Left lung (tissue), 10 donors: ENCODE data around the gene RMC1. TPM values are rescaled to one million over a fixed set of nuclear protein-coding genes. Genes with fewer than 3 reads are reported as not detected.
"Not testable (repeated sequence)": the region's sequence is repeated elsewhere in the genome, so short reads cannot be mapped to it uniquely, and the experiment has no call there.

Experiments used
- ATAC-seq: fragments of 200-7000 bp; cut with Tn5 transposase; one replicate; pipeline ENCODE4 v1.9.1; 2020; ENCODE audit warnings: moderate library complexity
- DNase-seq, 4 donors: peaks; one replicate each; pipeline ENCODE4 v3.0.0-alpha.2; 2013 to 2020
- H3K27ac ChIP-seq, 2 donors: fragments of 200-600 bp; sonication (generic) in 1 of 2; one replicate each; pipeline versions ENCODE4 v1.5.0 to v1.8.0; 2020 to 2021
- H3K27me3 ChIP-seq, 2 donors: fragments of 200-600 bp; sonication (generic) in 1 of 2; one replicate each; pipeline versions ENCODE4 v1.5.0 to v1.8.0; 2020 to 2021
- H3K36me3 ChIP-seq, 2 donors: fragments of 200-600 bp; sonication (generic) in 1 of 2; one replicate each; pipeline versions ENCODE4 v1.5.0 to v1.8.0; 2020 to 2021
- H3K4me1 ChIP-seq, 2 donors: fragments of 200-600 bp; one replicate each; pipeline ENCODE4 v1.8.0; 2021
- H3K4me3 ChIP-seq, 2 donors: fragments of 200-600 bp; sonication (generic) in 1 of 2; one replicate each; pipeline versions ENCODE4 v1.5.0 to v1.8.0; 2020 to 2021; ENCODE audit warnings: mild to moderate bottlenecking in 1 of 2
- H3K9me3 ChIP-seq, 2 donors: fragments of 200-600 bp; sonication (generic) in 1 of 2; one replicate each; pipeline versions ENCODE4 v1.5.0 to v1.8.0; 2020 to 2021
- CTCF ChIP-seq, 2 donors: fragments of 200-600 bp; sonication (generic) in 1 of 2; IDR thresholded peaks; one replicate each; pipeline versions ENCODE4 v1.5.0 to v1.8.0; 2021; ENCODE audit warnings: antibody characterized with exemption in 2 of 2
- intact Hi-C, 2 donors: fragments of 100-400 bp; cut with DNase I; formaldehyde crosslinking; loops; one replicate each; pipeline versions ENCODE4 v1.11.2 to v1.14.2; 2022
- polyA plus RNA-seq, 6 donors: library from polyadenylated mRNA; unstranded; fragments of 120-200 nt; gene quantifications; one replicate each; pipeline ENCODE4 v1.2.1, GENCODE V29; 2013; ENCODE audit not compliant: insufficient read length in 6 of 6
- total RNA-seq, 2 donors: library from RNA; stranded (reverse); fragmentation: NEBNext Ultra II Directional; extraction: Animal tissue kit (Norgen Biotek cat#: 25700); gene quantifications; one replicate each; pipeline ENCODE4 v1.2.1, GENCODE V29; 2021
- donor health status: DM: no; HTN: yes; CAD: no.
- donor health status: DM: no; HTN: no; CAD: no.

RMC1 gene
- total and polyA plus RNA-seq, 8 donors, result 23.5 to 37.9 (median 27.2) TPM

- no peak for TF ChIP-seq CTCF (IDR thresholded peaks at IDR 0.05)
- ATAC-seq (no peak), DNase-seq (no peak)
- Histone ChIP-seq H3K27me3 (no peaks in the 10 kb centered on the region), H3K9me3 (no peaks in the 10 kb centered on the region), H3K4me1 (peaks cover 12 to 52% of the 10 kb centered on the region in 2 donors), H3K36me3 (peaks cover 0 to 61% of the 10 kb centered on the region in 2 donors), H3K4me3 (no peak overlapping the region), H3K27ac (peak overlapping the region; percentile 76 to 85)
- intact Hi-C loops, result no loop called here
These were observed 71.4 kb downstream of the RMC1 start for GRCh38 chr18:23574611-23575308.

- H3K9me3 ChIP-seq, result no peaks in the 10 kb centered on the region
- no peaks in the 10 kb centered on the region for H3K27me3 ChIP-seq
- peak overlapping the region; percentile 76 to 85 for H3K27ac ChIP-seq
- peaks cover 12 to 57% of the 10 kb centered on the region in 2 donors for H3K4me1 ChIP-seq
- no peak overlapping the region for H3K4me3 ChIP-seq
- intact Hi-C loops, result no loop called here
- ATAC-seq (peak; percentile 52), DNase-seq (peak in 1 of 4 donors; percentile 48)
- no peak for TF ChIP-seq CTCF (IDR thresholded peaks at IDR 0.05)
- H3K36me3 ChIP-seq, result peaks cover 0 to 59% of the 10 kb centered on the region in 2 donors
These were observed 72.0 kb downstream of the RMC1 start for GRCh38 chr18:23575309-23575651.

- Histone ChIP-seq H3K36me3 (peaks cover 0 to 41% of the 10 kb centered on the region in 2 donors), H3K4me1 (peaks cover 21 to 80% of the 10 kb centered on the region in 2 donors)
- DNase-seq, H3K27me3 ChIP-seq, ATAC-seq, H3K4me3 ChIP-seq, H3K9me3 ChIP-seq, H3K27ac ChIP-seq, intact Hi-C loops: not testable (repeated sequence)
These were observed 74.2 kb downstream of the RMC1 start for GRCh38 chr18:23577521-23577920.

GRCh38 chr18:23578067-23578701 lies 74.9 kb downstream of the RMC1 start:
- no peak for ATAC-seq
- Histone ChIP-seq H3K9me3 (no peaks in the 10 kb centered on the region), H3K27me3 (no peaks in the 10 kb centered on the region), H3K4me1 (peaks cover 21 to 81% of the 10 kb centered on the region in 2 donors), H3K36me3 (peaks cover 0 to 37% of the 10 kb centered on the region in 2 donors), H3K27ac (no peak overlapping the region), H3K4me3 (no peak overlapping the region)
- intact Hi-C loops, result no loop called here
- no peak for TF ChIP-seq CTCF (IDR thresholded peaks at IDR 0.05)
- no peak for DNase-seq

GRCh38 chr18:23578891-23579653 lies 75.8 kb downstream of the RMC1 start:
- ATAC-seq (peak; percentile 51), DNase-seq (peak in 1 of 4 donors; percentile 23)
- Histone ChIP-seq H3K4me3 (no peak overlapping the region), H3K4me1 (peaks cover 26 to 81% of the 10 kb centered on the region in 2 donors), H3K9me3 (no peaks in the 10 kb centered on the region), H3K27me3 (no peaks in the 10 kb centered on the region), H3K36me3 (peaks cover 0 to 36% of the 10 kb centered on the region in 2 donors), H3K27ac (peak overlapping the region; percentile 8 to 22)
- intact Hi-C loops, result no loop called here
- no peak for TF ChIP-seq CTCF (IDR thresholded peaks at IDR 0.05)
